Measurements from ENCODE around the gene ULK4.
"Not testable (repeated sequence)": the region's sequence is repeated elsewhere in the genome, so short reads cannot be mapped to it uniquely, and the experiment has no call there.

ULK4 gene

GRCh38 chr3:41695806-41696205 is 266.1 kb downstream of the ULK4 start:
- H3K4me3 ChIP-seq (ENCODE audit: low read depth, low read length), result not testable (repeated sequence)

- no peak overlapping the region for H3K4me3 ChIP-seq (ENCODE audit: low read depth, low read length)
Observed at GRCh38 chr3:41693799-41694198, 268.1 kb downstream of the ULK4 start.

DNA sequence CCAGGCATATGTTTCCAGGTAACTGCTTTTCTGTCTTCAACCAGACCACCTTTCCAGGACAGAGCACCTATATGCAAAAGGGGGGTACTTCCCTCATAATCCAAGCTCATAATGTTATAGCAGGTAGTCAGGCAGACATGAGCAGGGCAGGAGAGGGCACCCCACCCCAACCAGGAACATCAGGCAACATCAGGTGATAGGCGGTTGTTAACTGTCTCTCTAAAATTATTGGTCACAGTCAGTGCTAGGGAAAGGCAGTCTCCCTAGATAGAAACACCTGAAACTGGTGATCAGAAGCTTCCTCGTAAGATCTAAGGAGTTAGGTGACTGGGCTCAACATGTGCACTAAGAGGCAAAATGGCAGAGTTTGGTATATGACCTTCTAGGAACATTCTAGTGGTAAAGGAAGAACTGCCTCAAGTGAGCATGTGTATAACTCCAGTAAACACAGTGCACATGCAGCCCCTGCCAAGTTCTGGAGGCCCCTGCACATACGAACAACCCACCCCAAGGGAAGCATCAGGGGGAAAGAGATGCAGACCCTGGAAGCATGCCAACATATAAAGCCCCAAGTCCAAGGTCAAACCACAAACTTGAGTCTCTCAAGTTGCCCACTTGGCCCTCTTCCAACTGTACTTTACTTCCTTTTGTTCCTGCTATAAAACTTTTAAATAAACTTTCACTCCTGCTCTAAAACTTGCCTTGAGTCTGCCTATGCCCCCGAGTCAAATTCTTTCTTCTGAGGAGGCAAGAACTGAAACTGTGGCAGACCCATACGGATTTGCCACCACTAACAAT is 270.9 kb downstream of the ULK4 start:
- no peak overlapping the region for H3K4me3 ChIP-seq (ENCODE audit: low read depth, low read length)

DNA sequence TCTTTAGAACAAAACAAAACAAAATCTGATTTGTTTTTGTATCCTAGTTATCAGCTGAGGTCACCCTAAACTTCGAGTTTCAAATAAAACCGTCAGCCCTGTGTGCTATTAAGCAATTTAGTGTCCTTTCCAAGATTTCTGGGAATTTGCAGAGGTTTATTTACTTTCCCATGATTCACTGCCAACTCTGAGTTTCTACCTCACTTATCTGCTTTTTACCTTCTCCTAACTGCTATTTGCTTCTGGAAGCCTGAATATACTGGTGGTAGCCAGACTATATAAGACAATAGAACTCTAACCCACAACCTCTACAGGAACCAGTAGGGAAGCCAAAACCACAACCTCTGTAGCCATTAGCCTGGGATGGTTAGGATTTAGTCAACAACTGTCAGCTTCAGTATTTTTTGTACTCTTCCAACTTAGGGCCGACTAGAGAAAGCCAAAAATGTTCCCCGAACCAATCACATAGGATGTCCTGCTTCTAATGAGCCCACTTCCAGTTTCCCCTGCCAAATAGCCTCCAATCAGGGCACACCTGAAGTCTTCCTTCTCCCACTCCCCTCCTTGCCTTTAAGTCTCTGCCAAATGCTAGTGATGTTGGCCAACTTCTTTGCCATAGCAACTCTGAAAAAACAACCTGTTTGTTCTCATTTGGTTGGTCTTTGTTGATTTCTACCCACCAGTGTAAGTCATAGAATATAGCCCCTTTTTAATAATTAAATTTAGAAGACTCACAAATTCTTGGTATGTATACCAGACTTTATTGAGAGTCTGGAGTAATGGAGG is 273.1 kb downstream of the ULK4 start:
- H3K4me3 ChIP-seq (ENCODE audit: low read depth, low read length), result no peak overlapping the region

GRCh38 chr3:41684797-41685735 is 276.8 kb downstream of the ULK4 start:
- H3K4me3 ChIP-seq (ENCODE audit: low read depth, low read length), result no peak overlapping the region

DNA sequence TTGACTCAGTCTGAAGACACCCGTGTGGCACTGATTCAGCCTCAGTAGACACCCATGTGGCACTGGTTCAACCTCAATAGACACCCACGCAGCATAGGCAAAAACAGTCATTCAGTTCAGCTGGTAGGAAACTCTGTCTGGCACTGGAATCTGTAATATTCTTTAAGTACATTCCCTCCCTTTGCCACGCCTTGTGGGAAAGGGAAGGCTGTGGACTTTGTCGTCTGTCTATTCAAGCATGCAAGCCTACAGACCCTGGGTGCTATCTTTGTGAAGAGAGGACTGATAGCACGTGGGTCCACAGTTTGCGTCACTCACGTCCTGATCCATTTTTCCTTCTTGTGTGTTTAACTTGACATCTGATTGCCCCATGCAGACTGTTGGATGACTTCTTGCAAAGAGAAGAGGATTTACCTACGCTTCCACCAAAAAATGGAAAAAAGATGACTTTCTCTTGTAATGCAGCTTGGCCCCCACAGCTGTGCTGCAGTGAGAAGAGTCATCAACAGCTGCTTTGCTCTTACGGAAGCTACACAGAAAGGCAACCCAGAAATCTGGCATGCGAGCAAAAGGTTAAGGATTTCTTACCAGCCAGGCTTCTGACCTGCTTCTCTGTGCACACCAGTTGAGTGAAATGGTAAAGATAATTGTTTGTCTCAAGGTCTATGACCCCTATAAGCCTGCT is 278.1 kb downstream of the ULK4 start:
- no peak overlapping the region for H3K4me3 ChIP-seq (ENCODE audit: low read depth, low read length)

- no peak overlapping the region for H3K4me3 ChIP-seq (ENCODE audit: low read depth, low read length)
Observed at GRCh38 chr3:41682996-41683395, 278.9 kb downstream of the ULK4 start.

- no peak overlapping the region for H3K4me3 ChIP-seq (ENCODE audit: low read depth, low read length)
Observed at GRCh38 chr3:41682382-41682781, 279.5 kb downstream of the ULK4 start.

- H3K4me3 ChIP-seq (ENCODE audit: low read depth, low read length), result no peak overlapping the region
Observed at GRCh38 chr3:41681479-41681878, 280.4 kb downstream of the ULK4 start.

GRCh38 chr3:41679374-41679773 is 282.5 kb downstream of the ULK4 start:
- no peak overlapping the region for H3K4me3 ChIP-seq (ENCODE audit: low read depth, low read length)

- not testable (repeated sequence) for H3K4me3 ChIP-seq (ENCODE audit: low read depth, low read length)
Observed at GRCh38 chr3:41675102-41675501, 286.8 kb downstream of the ULK4 start.

DNA sequence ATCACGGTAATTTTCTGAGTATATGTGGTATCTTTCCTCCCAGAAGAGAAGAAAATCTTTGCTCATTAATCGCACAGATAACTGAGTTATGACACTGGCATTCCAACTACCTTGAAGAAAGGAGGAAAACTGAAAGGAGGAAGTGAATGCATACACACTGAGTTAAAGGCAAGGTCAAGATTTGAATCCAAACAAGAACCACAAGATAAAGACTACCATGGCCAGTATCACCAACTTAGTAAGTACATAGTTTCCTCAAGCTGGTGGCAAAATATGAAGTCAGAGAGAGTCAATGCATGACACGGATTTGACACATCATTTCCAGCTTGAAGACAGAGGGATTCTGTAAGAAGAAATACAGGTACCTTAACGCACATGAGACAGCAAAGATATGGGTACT is 287.5 kb downstream of the ULK4 start:
- no peak overlapping the region for H3K4me3 ChIP-seq (ENCODE audit: low read depth, low read length)

- H3K4me3 ChIP-seq (ENCODE audit: low read depth, low read length), result no peak overlapping the region
Observed at GRCh38 chr3:41673650-41674049, 288.3 kb downstream of the ULK4 start.

GRCh38 chr3:41668379-41668778 is 293.5 kb downstream of the ULK4 start:
- H3K4me3 ChIP-seq (ENCODE audit: low read depth, low read length), result no peak overlapping the region

DNA sequence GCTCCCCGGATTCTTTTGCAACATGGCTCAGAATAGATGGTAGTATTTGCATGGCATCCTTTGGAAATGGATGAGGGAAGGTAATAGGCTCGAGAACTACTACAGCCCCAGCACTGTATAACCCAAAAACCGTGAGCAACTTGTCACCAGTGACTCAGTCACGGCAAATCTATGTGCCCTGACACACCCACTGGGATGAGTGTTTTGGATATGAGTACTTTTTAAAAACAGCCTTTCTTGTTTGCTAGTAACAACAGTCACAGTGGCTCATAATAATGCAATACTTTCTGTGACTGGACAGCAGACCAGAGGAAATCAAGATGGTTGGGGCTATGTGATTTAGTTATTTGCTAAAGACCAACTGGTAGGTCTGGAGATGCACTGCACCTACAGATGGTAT is 299.6 kb downstream of the ULK4 start:
- H3K4me3 ChIP-seq (ENCODE audit: low read depth, low read length), result no peak overlapping the region

DNA sequence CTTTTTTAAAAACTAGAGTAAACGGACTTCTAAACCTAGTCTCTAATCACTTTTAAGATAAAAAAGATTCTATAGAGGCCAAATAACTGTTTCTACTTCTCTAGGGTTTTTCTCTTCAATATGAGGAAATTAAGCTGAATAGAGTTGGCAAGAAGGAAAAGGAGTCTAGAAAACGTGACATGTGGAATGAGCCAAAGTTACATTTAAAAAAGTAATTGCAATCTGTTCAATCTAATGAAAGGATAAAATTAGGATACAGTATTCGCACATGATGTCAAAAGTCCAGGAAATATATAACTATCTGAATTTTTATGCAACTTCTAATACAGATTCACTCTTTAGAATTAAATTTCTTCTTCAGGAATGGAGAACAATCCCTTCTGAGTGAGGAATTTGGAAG is 300.1 kb downstream of the ULK4 start:
- no peak overlapping the region for H3K4me3 ChIP-seq (ENCODE audit: low read depth, low read length)

GRCh38 chr3:41660510-41660909 is 301.4 kb downstream of the ULK4 start:
- H3K4me3 ChIP-seq (ENCODE audit: low read depth, low read length), result no peak overlapping the region

- H3K4me3 ChIP-seq (ENCODE audit: low read depth, low read length), result no peak overlapping the region
Observed at GRCh38 chr3:41653571-41654239, 308.2 kb downstream of the ULK4 start.

GRCh38 chr3:41652931-41653330 is 309.0 kb downstream of the ULK4 start:
- no peak overlapping the region for H3K4me3 ChIP-seq (ENCODE audit: low read depth, low read length)

GRCh38 chr3:41652506-41652905 is 309.4 kb downstream of the ULK4 start:
- no peak overlapping the region for H3K4me3 ChIP-seq (ENCODE audit: low read depth, low read length)

All from iPS-11a (cell line).